HG02571 (cell line): ENCODE data around the gene EYA2.
"Not testable (repeated sequence)": the region's sequence is repeated elsewhere in the genome, so short reads cannot be mapped to it uniquely, and the experiment has no call there.

ENCODE experiments used
- ATAC-seq: cut with Tn5 transposase; IDR thresholded peaks from one replicate; pipeline ENCODE4 v1.9.1; 2021; ENCODE audit warnings: mild to moderate bottlenecking, moderate library complexity; ENCODE audit not compliant: unreplicated experiment

EYA2 gene

DNA sequence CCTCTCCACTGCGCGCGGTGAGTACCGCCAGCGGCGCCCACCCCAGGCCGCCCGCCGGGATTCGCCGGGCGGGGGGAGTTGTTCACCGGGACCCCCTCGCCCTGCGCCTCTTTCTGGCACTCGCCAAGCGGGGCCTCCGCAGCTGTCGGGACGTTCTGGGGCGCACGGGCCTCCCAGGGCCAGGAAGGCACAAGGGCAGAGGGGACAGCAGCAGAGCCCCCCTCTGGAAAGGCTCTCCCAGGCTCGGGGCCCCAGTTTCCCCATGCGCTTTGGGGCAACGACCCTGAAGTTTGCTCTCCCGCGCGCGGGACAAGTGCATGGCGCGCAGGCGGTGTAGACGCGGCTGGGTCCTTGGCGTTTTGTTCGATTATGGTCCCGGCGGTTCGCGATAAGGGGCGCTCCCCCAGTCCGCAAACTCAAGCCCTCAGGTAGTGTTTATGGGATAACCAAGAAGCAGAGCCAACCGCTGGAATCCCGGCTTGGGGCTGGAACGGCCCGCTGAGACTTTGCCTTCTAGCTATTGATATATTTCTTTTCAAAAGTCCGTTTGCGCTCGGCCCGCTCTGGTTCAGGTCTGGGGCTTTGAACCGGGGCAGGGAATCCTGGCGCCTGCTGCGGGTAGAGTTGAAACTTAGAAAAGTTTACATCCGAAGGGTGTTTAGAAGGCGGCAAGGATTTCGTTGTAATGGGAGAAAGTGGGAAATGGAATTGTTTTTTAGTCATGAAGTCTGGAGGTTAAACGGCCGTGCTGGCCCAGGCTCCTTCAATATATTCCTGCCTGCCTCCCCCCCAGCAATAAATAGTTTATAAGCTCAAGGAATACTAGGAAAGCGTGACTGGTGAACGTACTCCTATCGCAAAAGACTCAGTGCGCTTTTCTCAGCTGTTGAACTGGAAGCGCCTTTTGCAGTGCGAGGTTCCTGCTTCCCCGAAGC lies 595 bp downstream of the EYA2 start:
- ATAC-seq = no peak

- no peak for ATAC-seq
These were observed 1.2 kb downstream of the EYA2 start for GRCh38 chr20:46895906-46896242.

- ATAC-seq = no peak
These were observed 2.8 kb downstream of the EYA2 start for GRCh38 chr20:46897328-46897880.

DNA sequence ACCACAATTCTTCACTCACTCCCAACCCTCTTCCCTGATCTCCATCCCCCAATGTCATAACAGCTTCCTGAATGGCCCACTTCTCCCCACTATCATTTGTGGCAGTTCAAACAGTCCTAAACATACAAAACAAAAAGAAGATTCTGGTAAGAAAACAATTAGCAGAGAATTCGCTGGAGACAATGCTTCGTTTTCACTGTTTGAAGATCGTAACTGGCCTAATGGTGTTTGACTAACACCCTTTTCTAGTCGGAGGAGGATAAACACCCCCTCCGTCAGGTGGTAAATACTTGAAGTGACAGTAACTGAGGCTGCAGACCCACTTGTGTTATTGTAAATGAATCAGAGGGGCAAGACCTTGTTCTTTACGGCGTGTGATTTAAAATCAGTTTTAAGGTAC lies 3.8 kb downstream of the EYA2 start:
- ATAC-seq = no peak

DNA sequence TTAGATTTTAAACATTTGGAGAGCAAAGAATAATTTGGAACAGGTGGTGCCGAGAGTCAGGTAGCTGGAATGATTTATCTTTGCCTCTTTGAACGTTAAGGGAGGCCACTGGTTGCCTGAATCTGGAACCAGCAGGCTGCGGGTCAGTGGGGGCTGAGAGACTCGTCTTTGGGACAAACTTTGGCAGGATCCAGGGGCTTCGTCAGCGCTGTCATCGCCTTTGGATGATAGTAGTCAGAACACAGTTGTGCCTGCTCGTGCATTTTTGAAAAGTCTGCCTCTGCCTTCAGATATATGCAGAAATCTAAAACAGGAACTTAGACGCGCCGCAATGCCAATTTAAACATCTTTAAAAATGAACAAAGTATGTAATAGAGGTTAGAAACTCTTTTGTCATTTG lies 5.0 kb downstream of the EYA2 start:
- ATAC-seq = no peak

GRCh38 chr20:46900086-46900485 lies 5.4 kb downstream of the EYA2 start:
- no peak for ATAC-seq

GRCh38 chr20:46900826-46901225 lies 6.2 kb downstream of the EYA2 start:
- ATAC-seq = no peak

DNA sequence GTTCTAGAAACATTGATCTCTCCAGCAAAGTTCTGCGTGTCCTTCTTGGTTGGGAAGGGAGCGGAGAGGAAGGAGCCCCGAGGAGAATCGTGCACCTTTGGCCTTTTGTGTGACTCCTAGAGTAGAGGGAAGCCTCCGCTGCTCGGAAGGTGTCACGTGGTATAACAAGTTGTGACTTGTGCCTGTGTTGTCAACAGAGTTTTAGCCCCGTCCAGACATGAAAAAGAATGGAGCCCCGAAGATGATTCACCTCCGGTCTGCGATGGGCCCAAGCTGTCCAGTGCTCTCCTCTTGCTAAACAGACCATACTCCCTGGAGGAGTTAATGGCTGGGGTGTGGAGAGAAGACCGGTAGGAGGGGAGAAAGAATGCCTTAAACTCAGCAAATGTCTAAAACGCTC lies 7.0 kb downstream of the EYA2 start:
- ATAC-seq = no peak

DNA sequence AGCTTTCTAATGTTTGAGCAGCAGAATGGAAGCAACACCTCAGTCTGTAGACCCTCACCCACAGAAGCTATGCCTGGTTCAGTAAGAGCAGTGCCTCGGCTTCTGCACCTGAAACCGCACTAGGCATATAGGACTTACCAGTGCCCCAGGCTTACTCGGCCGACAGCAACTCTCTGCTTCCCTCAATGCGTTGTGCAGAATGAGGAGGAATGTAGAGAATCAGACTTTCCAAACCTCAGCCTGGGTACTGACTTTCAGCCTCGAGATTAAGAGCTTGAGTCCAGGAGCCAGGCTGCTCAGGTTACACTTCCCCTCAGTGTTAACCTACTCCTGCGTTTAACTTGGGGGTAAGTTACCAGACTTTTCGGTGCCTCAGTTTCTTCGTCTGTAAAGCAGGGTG lies 8.6 kb downstream of the EYA2 start:
- ATAC-seq = no peak

DNA sequence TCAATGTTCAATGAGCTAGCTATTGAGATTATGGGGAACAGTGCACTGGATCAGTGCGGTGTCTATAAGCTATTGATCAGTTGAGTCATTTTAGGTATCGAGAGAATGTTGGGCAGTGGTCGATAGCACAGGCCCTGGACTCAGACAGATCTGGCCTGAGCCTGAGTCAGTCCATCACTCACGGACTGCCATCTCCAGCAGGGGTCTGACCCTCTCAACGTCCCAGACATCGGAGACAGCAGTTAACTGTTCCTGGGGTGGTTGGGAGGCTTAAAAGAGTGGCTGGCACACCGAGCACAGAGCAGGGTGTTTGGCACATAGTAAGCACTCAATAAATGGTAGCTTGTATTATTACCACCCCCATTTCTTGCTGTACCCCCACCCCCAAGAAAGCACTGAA lies 9.3 kb downstream of the EYA2 start:
- ATAC-seq = no peak

DNA sequence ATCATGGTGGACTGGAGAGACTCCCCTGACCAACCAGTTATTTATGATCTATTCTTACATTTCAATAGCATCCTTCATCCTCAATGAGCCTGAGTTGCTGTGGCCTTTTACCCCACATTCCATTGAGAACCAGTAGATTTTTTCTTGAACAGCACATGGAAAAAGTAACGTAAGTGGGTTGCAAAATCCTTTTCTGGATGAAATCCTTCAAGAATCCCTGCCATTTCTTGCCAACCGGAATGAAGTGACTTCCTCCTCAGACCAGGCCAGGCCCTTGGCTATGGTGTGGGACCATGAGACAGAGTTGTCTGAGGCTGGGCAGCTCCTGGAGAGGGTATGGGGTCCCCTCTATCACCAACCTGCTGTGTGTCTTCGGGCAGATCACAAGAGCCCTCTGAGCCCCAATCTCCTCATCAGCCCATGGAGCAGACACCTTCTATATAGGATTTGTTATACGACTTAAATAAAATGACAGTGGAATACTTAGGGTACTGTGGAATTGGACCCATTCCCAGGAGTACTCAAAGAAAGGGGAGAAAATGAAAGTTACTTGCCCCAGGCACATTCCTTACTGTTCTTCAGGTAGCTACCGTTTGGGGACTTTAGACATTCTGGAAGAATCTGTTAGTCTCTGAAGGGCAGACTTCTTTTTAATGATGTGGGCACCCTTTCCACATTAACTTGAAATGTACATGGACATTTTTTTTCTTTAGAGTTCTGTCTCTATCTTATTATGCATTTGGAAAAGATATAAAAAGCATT lies 10.9 kb downstream of the EYA2 start:
- no peak for ATAC-seq

DNA sequence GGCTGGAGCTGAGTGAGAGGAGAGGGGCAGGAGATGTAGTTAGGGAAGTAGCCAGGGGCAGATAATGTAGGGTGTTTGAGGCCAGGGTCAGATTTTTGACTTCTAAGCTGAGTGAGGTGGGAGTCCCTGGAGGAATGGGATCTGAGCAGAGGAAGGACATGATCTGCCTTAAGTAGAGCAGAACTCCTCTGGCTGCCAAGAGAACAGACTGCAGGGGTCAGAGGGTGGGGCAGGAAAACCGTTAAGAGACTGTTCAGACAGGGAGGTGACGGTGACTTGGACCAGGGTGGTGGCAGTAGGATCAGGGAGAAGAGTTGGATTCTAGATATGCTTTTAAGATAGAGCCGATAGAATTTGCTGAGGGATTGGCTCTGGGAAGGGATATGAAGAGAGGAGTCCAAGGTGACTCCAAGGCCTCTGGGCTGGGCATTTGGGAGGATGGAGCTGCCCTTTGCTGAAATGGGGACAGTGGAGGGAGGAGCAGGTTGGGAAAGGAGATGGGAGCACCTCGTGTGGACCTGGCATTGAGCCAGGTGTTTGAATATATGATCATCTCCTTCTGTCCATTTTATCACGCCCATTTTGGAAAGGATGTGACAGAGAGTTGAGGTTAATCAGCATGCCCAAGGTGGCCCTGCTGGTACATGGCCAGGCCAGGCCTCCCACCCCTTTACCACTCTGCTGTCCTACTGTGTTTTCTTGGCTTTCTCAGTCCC lies 18.8 kb downstream of the EYA2 start:
- ATAC-seq = no peak

DNA sequence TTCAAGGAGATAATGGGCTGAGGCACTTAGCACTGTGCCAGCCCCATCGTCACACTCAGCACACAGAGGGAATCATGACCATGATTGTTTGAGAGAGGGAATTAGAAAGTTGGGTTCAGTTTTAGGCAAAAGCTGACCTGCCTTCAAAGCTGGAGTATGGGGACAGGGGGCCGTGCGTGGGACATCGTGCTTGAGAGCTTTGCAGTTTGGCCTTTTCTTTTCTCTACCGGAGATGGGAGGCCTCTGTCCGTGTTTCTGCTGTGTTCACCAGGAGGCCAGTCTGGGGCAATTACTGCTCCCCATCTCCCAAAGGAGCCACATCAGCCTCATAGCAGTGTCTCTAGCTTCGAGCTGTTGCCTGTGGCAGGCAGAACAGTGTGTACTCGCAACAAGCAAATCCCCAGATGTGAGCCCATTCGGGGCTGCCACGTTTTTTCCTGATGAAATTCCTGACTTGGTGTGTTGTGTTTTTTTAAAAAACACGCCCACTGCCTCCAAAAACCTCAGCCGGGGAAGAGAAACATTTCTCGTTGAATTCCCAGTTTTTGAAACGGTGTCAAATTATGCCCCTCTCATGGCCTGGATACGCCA lies 20.2 kb downstream of the EYA2 start:
- no peak for ATAC-seq

DNA sequence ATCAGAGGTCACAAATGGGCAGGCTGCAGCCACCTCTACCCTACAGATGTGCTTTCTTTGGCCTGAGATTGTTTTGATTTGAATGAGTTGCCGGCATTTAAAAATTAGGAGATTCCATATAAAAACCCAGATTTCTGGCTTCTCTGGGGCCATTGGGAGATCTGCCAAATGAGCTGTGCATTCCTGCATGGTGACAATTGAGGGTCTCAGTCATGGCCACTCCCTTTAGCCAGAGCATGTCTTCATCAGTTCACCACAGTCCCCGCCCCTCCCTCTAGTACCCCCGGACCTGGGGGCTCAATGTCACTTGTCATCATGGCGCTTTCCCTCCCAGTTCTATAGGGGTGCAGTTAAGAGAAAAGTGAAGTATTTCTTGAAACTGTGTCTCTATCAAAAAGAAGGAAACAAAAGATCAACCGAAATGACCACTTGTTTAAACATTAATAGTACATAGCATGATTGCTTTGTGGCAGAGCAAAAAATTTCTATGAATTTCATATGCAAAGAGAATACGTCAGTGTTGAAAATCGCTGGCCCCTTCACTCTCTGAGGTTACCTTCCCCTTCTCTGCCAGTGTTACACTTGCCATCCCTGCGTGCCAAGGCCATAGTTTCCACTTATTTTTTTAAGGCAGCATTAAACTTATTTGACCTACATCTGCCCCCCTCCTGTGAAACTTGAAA lies 21.1 kb downstream of the EYA2 start:
- no peak for ATAC-seq

DNA sequence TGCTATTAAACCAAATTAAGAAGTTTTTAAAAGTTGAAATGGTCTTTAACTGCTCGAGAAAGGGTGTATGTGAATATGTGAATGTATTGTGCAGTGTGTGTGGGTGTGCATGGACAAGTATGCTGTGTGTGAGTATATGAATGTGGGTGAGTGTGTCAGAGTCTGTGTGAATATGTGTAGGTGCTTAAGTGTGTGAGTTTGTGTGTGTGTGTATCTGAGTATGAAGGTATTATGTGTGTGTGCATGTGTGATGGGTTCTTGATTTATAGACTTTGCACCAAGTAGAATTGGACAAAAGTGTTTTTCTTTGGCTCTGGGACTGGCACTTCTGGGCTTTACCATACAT lies 21.6 kb downstream of the EYA2 start:
- no peak for ATAC-seq

DNA sequence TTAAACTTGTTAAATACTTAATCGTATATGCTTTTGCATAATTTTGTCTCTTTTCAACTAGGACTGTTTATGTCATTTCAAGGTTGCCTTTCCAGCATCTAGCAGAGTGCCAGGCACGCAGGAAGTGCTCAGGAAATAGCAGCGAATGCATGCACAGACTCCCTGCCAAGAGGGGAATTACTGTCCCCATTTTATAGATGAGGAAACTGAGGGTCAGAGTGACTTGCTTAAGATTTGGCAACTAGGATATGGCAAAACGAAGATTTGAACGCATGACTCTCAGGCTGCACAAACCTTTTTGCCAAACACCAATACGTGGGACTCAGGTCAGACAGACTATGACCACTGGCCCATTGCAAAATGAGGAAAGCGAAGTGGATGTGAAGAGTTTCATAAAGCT lies 22.5 kb downstream of the EYA2 start:
- no peak for ATAC-seq

- no peak for ATAC-seq
These were observed 25.5 kb downstream of the EYA2 start for GRCh38 chr20:46920114-46920513.

DNA sequence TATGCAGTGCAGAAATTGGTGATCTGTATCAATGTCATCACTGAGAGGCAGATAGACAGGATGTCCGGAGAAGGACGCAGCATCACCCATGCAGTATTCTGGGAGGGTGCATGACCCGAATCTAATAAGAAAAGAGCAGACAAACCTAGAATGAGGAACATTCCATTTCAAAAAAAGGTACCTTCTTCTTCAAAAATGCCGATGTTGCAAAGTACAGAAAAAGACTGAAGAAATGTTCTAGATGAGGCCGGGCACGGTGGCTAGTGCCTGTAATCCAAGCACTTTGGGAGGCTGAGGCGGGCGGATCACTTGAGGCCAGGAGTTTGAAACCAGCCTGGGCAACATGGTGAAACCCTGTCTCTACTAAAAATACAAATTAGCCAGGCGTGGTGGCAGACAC lies 28.2 kb downstream of the EYA2 start:
- not testable (repeated sequence) for ATAC-seq

GRCh38 chr20:46923550-46923949 lies 28.9 kb downstream of the EYA2 start:
- no peak for ATAC-seq

- ATAC-seq = no peak
These were observed 34.0 kb downstream of the EYA2 start for GRCh38 chr20:46928580-46929132.
